ENCODE data around the gene CDC14B.

- no peak for TF ChIP-seq CTCF (conservative IDR thresholded peaks at IDR 0.05 in 1 of 2, IDR thresholded peaks at IDR 0.05 in 1 of 2; ENCODE audit: extremely low read depth in 1 of 2, insufficient read depth in 1 of 2, low read depth in 1 of 2, low read length in 2 of 2)
- TF ChIP-seq EZH2 (IDR thresholded peaks at IDR 0.05; ENCODE audit: borderline replicate concordance, low read length) = no peak
These were observed 26.7 kb upstream of the CDC14B start for GRCh38 chr9:96646081-96646991.
